COLO829 (cell line): ENCODE results near the gene NBPF14.
"Not testable (repeated sequence)": the region's sequence is repeated elsewhere in the genome, so short reads cannot be mapped to it uniquely, and the experiment has no call there.

ENCODE experiments used
- DNase-seq: peaks from one replicate; pipeline ENCODE4 v3.0.0; 2012; ENCODE audit warnings: low spot score

Gene NBPF14

GRCh38 chr1:148595911-148596310 is at the start of gene NBPF14:
Gene NBPF14 (minus strand): TSS chr1:148596011. CDS start chr1:148595717, 294 bp downstream.
- not testable (repeated sequence) for DNase-seq

- DNase-seq, result not testable (repeated sequence)
Measured at GRCh38 chr1:148625451-148625850, 29.6 kb upstream of the NBPF14 start.

GRCh38 chr1:148618216-148618615 is 22.4 kb upstream of the NBPF14 start:
- DNase-seq, result not testable (repeated sequence)

- not testable (repeated sequence) for DNase-seq
Measured at GRCh38 chr1:148605266-148605665, 9.5 kb upstream of the NBPF14 start.

- DNase-seq, result not testable (repeated sequence)
Measured at GRCh38 chr1:148595360-148595759, 451 bp downstream of the NBPF14 start.

GRCh38 chr1:148591098-148591497 is 4.7 kb downstream of the NBPF14 start:
- not testable (repeated sequence) for DNase-seq

- not testable (repeated sequence) for DNase-seq
Measured at GRCh38 chr1:148532158-148532557, 63.7 kb downstream of the NBPF14 start.

- not testable (repeated sequence) for DNase-seq
Measured at GRCh38 chr1:148529101-148529567, 66.7 kb downstream of the NBPF14 start.

- DNase-seq, result not testable (repeated sequence)
Measured at GRCh38 chr1:148528591-148528990, 67.2 kb downstream of the NBPF14 start.

GRCh38 chr1:148526587-148526986 is 69.2 kb downstream of the NBPF14 start:
- DNase-seq, result not testable (repeated sequence)

- not testable (repeated sequence) for DNase-seq
Measured at GRCh38 chr1:148523205-148524144, 72.3 kb downstream of the NBPF14 start.

GRCh38 chr1:148522561-148523204 is 73.1 kb downstream of the NBPF14 start:
- not testable (repeated sequence) for DNase-seq

GRCh38 chr1:148522072-148522471 is 73.7 kb downstream of the NBPF14 start:
- DNase-seq, result not testable (repeated sequence)

- not testable (repeated sequence) for DNase-seq
Measured at GRCh38 chr1:148514310-148514709, 81.5 kb downstream of the NBPF14 start.

- DNase-seq, result not testable (repeated sequence)
Measured at GRCh38 chr1:148512571-148513184, 83.1 kb downstream of the NBPF14 start.

GRCh38 chr1:148493933-148494332 is 101.9 kb downstream of the NBPF14 start:
- not testable (repeated sequence) for DNase-seq

GRCh38 chr1:148483029-148483428 is 112.8 kb downstream of the NBPF14 start, which contains the start of gene PPIAL4G:
Gene PPIAL4G (minus strand): TSS chr1:148483302. CDS start chr1:148483252, 50 bp downstream.
- not testable (repeated sequence) for DNase-seq
